Measurements from ENCODE around the gene ELAVL2.

Gene ELAVL2

GRCh38 chr9:23746317-23746716 lies 79.7 kb downstream of the ELAVL2 start:
- no peak overlapping the region for H3K23ac ChIP-seq (ENCODE audit: low read length)
- no peaks in the 10 kb centered on the region for H3K79me2 ChIP-seq (ENCODE audit: control insufficient read depth, insufficient read depth, low read length, poor library complexity)
- no peak overlapping the region for H3K4ac ChIP-seq (ENCODE audit: low read depth, low read length)
- H3K4me2 ChIP-seq (ENCODE audit: low read length): no peak overlapping the region
- H2BK12ac ChIP-seq (ENCODE audit: low read length): no peak overlapping the region
- H3K18ac ChIP-seq (ENCODE audit: low read length): no peak overlapping the region
- no peaks in the 10 kb centered on the region for H3K4me1 ChIP-seq (ENCODE audit: control insufficient read depth in 1 of 2, insufficient read depth in 2 of 2, low read length in 2 of 2)
- no peaks in the 10 kb centered on the region for H3K9me3 ChIP-seq (ENCODE audit: insufficient read depth, low read depth, low read length)
- no peak overlapping the region for H4K8ac ChIP-seq (ENCODE audit: low read depth, low read length)
- no peaks in the 10 kb centered on the region for H3K27me3 ChIP-seq (ENCODE audit: insufficient read depth, low read length)
- H2BK120ac ChIP-seq (ENCODE audit: insufficient read depth, low read length, poor library complexity): no peak overlapping the region
- H3K14ac ChIP-seq (ENCODE audit: low read length): no peak overlapping the region
- no peak for DNase-seq
- H4K12ac ChIP-seq (ENCODE audit: low read depth, low read length): no peak overlapping the region
- H2BK5ac ChIP-seq (ENCODE audit: low read depth, low read length, poor library complexity): no peak overlapping the region
- no peak overlapping the region for H2AK5ac ChIP-seq (ENCODE audit: low read length)
- H3K79me1 ChIP-seq (ENCODE audit: low read length): no peaks in the 10 kb centered on the region
- H3K9ac ChIP-seq (ENCODE audit: low read length): no peak overlapping the region
- no peaks in the 10 kb centered on the region for H3K36me3 ChIP-seq (ENCODE audit: control insufficient read depth in 1 of 2, insufficient read depth in 2 of 2, low read length in 2 of 2)
- H3K4me3 ChIP-seq (ENCODE audit: low read depth, low read length): no peak overlapping the region
- H2AFZ ChIP-seq (ENCODE audit: insufficient read depth, low read length, poor library complexity): no peak overlapping the region
- no CpG with 5 or more reads among the region's 2 CpGs for WGBS (ENCODE audit: extremely low coverage, insufficient coverage, insufficient read length)
- H4K91ac ChIP-seq (ENCODE audit: low read depth, low read length): no peak overlapping the region
- H3K27ac ChIP-seq (ENCODE audit: low read depth, low read length): no peak overlapping the region

- H3K9ac ChIP-seq (ENCODE audit: low read length): no peak overlapping the region
- no CpG with 5 or more reads among the region's 3 CpGs for WGBS (ENCODE audit: extremely low coverage, insufficient coverage, insufficient read length)
- no peak overlapping the region for H2AFZ ChIP-seq (ENCODE audit: insufficient read depth, low read length, poor library complexity)
- DNase-seq: no peak
- no peaks in the 10 kb centered on the region for H3K9me3 ChIP-seq (ENCODE audit: insufficient read depth, low read depth, low read length)
- H3K4me1 ChIP-seq (ENCODE audit: control insufficient read depth in 1 of 2, insufficient read depth in 2 of 2, low read length in 2 of 2): peaks cover 0 to 2% of the 10 kb centered on the region in 2 experiments
- H3K79me1 ChIP-seq (ENCODE audit: low read length): no peaks in the 10 kb centered on the region
- H3K36me3 ChIP-seq (ENCODE audit: control insufficient read depth in 1 of 2, insufficient read depth in 2 of 2, low read length in 2 of 2): no peaks in the 10 kb centered on the region
- H4K91ac ChIP-seq (ENCODE audit: low read depth, low read length): no peak overlapping the region
- H3K23ac ChIP-seq (ENCODE audit: low read length): no peak overlapping the region
- no peaks in the 10 kb centered on the region for H3K79me2 ChIP-seq (ENCODE audit: control insufficient read depth, insufficient read depth, low read length, poor library complexity)
- no peak overlapping the region for H3K4me2 ChIP-seq (ENCODE audit: low read length)
- H4K12ac ChIP-seq (ENCODE audit: low read depth, low read length): no peak overlapping the region
- no peak overlapping the region for H3K4me3 ChIP-seq (ENCODE audit: low read depth, low read length)
- no peaks in the 10 kb centered on the region for H3K27me3 ChIP-seq (ENCODE audit: insufficient read depth, low read length)
- no peak overlapping the region for H3K14ac ChIP-seq (ENCODE audit: low read length)
- H4K8ac ChIP-seq (ENCODE audit: low read depth, low read length): no peak overlapping the region
- no peak overlapping the region for H3K4ac ChIP-seq (ENCODE audit: low read depth, low read length)
- no peak overlapping the region for H3K18ac ChIP-seq (ENCODE audit: low read length)
- no peak overlapping the region for H2BK5ac ChIP-seq (ENCODE audit: low read depth, low read length, poor library complexity)
- no peak overlapping the region for H2BK12ac ChIP-seq (ENCODE audit: low read length)
- no peak overlapping the region for H3K27ac ChIP-seq (ENCODE audit: low read depth, low read length)
- H2AK5ac ChIP-seq (ENCODE audit: low read length): no peak overlapping the region
- H2BK120ac ChIP-seq (ENCODE audit: insufficient read depth, low read length, poor library complexity): no peak overlapping the region
These were observed 83.0 kb downstream of the ELAVL2 start for GRCh38 chr9:23743036-23743435.

- no peak overlapping the region for H4K91ac ChIP-seq (ENCODE audit: low read depth, low read length)
- H3K79me2 ChIP-seq (ENCODE audit: control insufficient read depth, insufficient read depth, low read length, poor library complexity): no peaks in the 10 kb centered on the region
- no peak overlapping the region for H3K9ac ChIP-seq (ENCODE audit: low read length)
- no peak for DNase-seq
- no peaks in the 10 kb centered on the region for H3K27me3 ChIP-seq (ENCODE audit: insufficient read depth, low read length)
- no peak overlapping the region for H2BK120ac ChIP-seq (ENCODE audit: insufficient read depth, low read length, poor library complexity)
- H3K18ac ChIP-seq (ENCODE audit: low read length): no peak overlapping the region
- H3K27ac ChIP-seq (ENCODE audit: low read depth, low read length): no peak overlapping the region
- no peak overlapping the region for H4K12ac ChIP-seq (ENCODE audit: low read depth, low read length)
- no peak overlapping the region for H2BK5ac ChIP-seq (ENCODE audit: low read depth, low read length, poor library complexity)
- no peaks in the 10 kb centered on the region for H3K79me1 ChIP-seq (ENCODE audit: low read length)
- no peak overlapping the region for H3K23ac ChIP-seq (ENCODE audit: low read length)
- no peak overlapping the region for H2BK12ac ChIP-seq (ENCODE audit: low read length)
- H3K4me2 ChIP-seq (ENCODE audit: low read length): no peak overlapping the region
- no peak overlapping the region for H3K14ac ChIP-seq (ENCODE audit: low read length)
- H3K4me1 ChIP-seq (ENCODE audit: control insufficient read depth in 1 of 2, insufficient read depth in 2 of 2, low read length in 2 of 2): peaks cover 0 to 2% of the 10 kb centered on the region in 2 experiments
- no peaks in the 10 kb centered on the region for H3K36me3 ChIP-seq (ENCODE audit: control insufficient read depth in 1 of 2, insufficient read depth in 2 of 2, low read length in 2 of 2)
- no CpG with 5 or more reads among the region's 1 CpG for WGBS (ENCODE audit: extremely low coverage, insufficient coverage, insufficient read length)
- H2AK5ac ChIP-seq (ENCODE audit: low read length): no peak overlapping the region
- H3K4me3 ChIP-seq (ENCODE audit: low read depth, low read length): no peak overlapping the region
- no peak overlapping the region for H4K8ac ChIP-seq (ENCODE audit: low read depth, low read length)
- no peak overlapping the region for H2AFZ ChIP-seq (ENCODE audit: insufficient read depth, low read length, poor library complexity)
- no peaks in the 10 kb centered on the region for H3K9me3 ChIP-seq (ENCODE audit: insufficient read depth, low read depth, low read length)
- no peak overlapping the region for H3K4ac ChIP-seq (ENCODE audit: low read depth, low read length)
These were observed 84.7 kb downstream of the ELAVL2 start for GRCh38 chr9:23741351-23741750.

GRCh38 chr9:23740531-23740930 lies 85.5 kb downstream of the ELAVL2 start:
- Histone ChIP-seq H4K91ac (ENCODE audit: low read depth, low read length) (no peak overlapping the region), H3K14ac (ENCODE audit: low read length) (no peak overlapping the region), H3K4ac (ENCODE audit: low read depth, low read length) (no peak overlapping the region), H4K12ac (ENCODE audit: low read depth, low read length) (no peak overlapping the region), H2AFZ (ENCODE audit: insufficient read depth, low read length, poor library complexity) (no peak overlapping the region), H3K27me3 (ENCODE audit: insufficient read depth, low read length) (no peaks in the 10 kb centered on the region), H3K4me3 (ENCODE audit: low read depth, low read length) (no peak overlapping the region), H4K8ac (ENCODE audit: low read depth, low read length) (no peak overlapping the region), H3K27ac (ENCODE audit: low read depth, low read length) (no peak overlapping the region), H2AK5ac (ENCODE audit: low read length) (no peak overlapping the region), H2BK120ac (ENCODE audit: insufficient read depth, low read length, poor library complexity) (no peak overlapping the region), H3K23ac (ENCODE audit: low read length) (no peak overlapping the region), H3K18ac (ENCODE audit: low read length) (no peak overlapping the region), H3K4me1 (ENCODE audit: control insufficient read depth in 1 of 2, insufficient read depth in 2 of 2, low read length in 2 of 2) (peaks cover 0 to 2% of the 10 kb centered on the region in 2 experiments), H3K79me1 (ENCODE audit: low read length) (no peaks in the 10 kb centered on the region), H3K9me3 (ENCODE audit: insufficient read depth, low read depth, low read length) (no peaks in the 10 kb centered on the region), H3K79me2 (ENCODE audit: control insufficient read depth, insufficient read depth, low read length, poor library complexity) (no peaks in the 10 kb centered on the region), H2BK12ac (ENCODE audit: low read length) (no peak overlapping the region), H2BK5ac (ENCODE audit: low read depth, low read length, poor library complexity) (no peak overlapping the region), H3K4me2 (ENCODE audit: low read length) (no peak overlapping the region), H3K9ac (ENCODE audit: low read length) (no peak overlapping the region), H3K36me3 (ENCODE audit: control insufficient read depth in 1 of 2, insufficient read depth in 2 of 2, low read length in 2 of 2) (no peaks in the 10 kb centered on the region)
- no CpG with 5 or more reads among the region's 2 CpGs for WGBS (ENCODE audit: extremely low coverage, insufficient coverage, insufficient read length)
- no peak for DNase-seq
